Loucy (cell line): ENCODE data around the gene NOS3.

Source experiments
- EZH2phosphoT487 ChIP-seq: fragments of 200-600 bp; IDR thresholded peaks from 2 replicates; pipeline ENCODE4 v1.6.1; 2018; ENCODE audit warnings: antibody characterized with exemption, mild to moderate bottlenecking, moderate library complexity, borderline replicate concordance
- TF ChIP-seq, protein P1 (sequence below): fragments of 200-600 bp; sonication (generic); conservative IDR thresholded peaks from 2 replicates; pipeline ENCODE4 v1.5.1; 2014; ENCODE audit warnings: mild to moderate bottlenecking, antibody characterized with exemption, low read length

DNA sequence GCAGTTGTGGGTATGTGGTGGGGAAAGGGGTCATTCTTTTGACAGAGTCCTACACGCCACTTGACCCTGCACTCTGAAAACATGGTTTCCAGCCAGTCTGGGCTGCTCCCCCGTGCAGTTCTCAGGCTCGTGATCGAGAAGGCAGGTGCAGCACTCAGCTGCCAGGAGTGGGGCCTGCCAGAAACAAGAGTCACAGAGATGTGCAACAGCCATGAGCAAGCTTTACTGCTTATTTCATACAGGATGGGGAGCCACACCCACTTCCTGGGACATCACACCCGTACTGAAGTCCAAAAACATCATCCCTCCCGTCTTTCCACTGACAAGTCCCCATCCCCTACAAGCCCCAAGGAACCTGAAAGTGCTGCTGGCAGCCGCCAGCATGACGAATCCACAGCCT lies 24.1 kb downstream of the NOS3 start:
- TF ChIP-seq, protein P1, sequence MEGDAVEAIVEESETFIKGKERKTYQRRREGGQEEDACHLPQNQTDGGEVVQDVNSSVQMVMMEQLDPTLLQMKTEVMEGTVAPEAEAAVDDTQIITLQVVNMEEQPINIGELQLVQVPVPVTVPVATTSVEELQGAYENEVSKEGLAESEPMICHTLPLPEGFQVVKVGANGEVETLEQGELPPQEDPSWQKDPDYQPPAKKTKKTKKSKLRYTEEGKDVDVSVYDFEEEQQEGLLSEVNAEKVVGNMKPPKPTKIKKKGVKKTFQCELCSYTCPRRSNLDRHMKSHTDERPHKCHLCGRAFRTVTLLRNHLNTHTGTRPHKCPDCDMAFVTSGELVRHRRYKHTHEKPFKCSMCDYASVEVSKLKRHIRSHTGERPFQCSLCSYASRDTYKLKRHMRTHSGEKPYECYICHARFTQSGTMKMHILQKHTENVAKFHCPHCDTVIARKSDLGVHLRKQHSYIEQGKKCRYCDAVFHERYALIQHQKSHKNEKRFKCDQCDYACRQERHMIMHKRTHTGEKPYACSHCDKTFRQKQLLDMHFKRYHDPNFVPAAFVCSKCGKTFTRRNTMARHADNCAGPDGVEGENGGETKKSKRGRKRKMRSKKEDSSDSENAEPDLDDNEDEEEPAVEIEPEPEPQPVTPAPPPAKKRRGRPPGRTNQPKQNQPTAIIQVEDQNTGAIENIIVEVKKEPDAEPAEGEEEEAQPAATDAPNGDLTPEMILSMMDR: no peak
- TF ChIP-seq EZH2phosphoT487: no peak
